Breast epithelium (tissue), 4 donors: ENCODE results near the gene HIPK2. TPM values are rescaled to one million over a fixed set of nuclear protein-coding genes. Genes with fewer than 3 reads are reported as not detected.
A peak's percentile ranks its signal among the peaks of the same experiment; 100 is the strongest.

Experiments
- DNase-seq, 2 donors: peaks; one replicate each; pipeline ENCODE4 v3.0.0-alpha.2; 2019; ENCODE audit warnings: low spot score in 2 of 2
- H3K27ac ChIP-seq, 2 donors: fragments of 200-600 bp; sonication (generic) in 1 of 2; one replicate each; pipeline ENCODE4 v1.5.1; 2016 to 2019; ENCODE audit warnings: mild to moderate bottlenecking in 1 of 2
- H3K27me3 ChIP-seq, 2 donors: fragments of 200-600 bp; sonication (generic) in 1 of 2; one replicate each; pipeline versions ENCODE4 v1.5.1 to v1.6.0; 2017 to 2019; ENCODE audit warnings: control low read depth in 1 of 2, mild to moderate bottlenecking in 1 of 2
- H3K36me3 ChIP-seq: fragments of 200-600 bp; one replicate; pipeline ENCODE4 v1.5.1; 2019
- H3K4me1 ChIP-seq, 2 donors: fragments of 200-600 bp; sonication (generic); one replicate each; pipeline ENCODE4 v1.5.1; 2016 to 2019; ENCODE audit warnings: control low read depth in 1 of 2
- H3K4me3 ChIP-seq, 3 donors: fragments of 200-600 bp; sonication (generic); 1 replicate in 2 of 3; 2 replicates in 1 of 3; pipeline ENCODE4 v1.5.1; 2016 to 2019; ENCODE audit warnings: mild to moderate bottlenecking in 3 of 3, moderate library complexity in 2 of 3
- H3K9me3 ChIP-seq, 2 donors: fragments of 200-600 bp; sonication (generic) in 1 of 2; one replicate each; pipeline ENCODE4 v1.5.1; 2016 to 2019; ENCODE audit warnings: control low read depth in 1 of 2
- POLR2A ChIP-seq: fragments of 450-650 bp; IDR thresholded peaks from one replicate; pipeline ENCODE4 v1.6.1; 2016; ENCODE audit warnings: antibody characterized with exemption, mild to moderate bottlenecking, moderate library complexity
- POLR2AphosphoS5 ChIP-seq, 3 donors: sonication (generic); formaldehyde crosslinking; IDR thresholded peaks; one replicate each; pipeline ENCODE4 v1.6.1; 2017; ENCODE audit warnings: antibody characterized with exemption in 3 of 3
- intact Hi-C: fragments of 100-400 bp; cut with DNase I; formaldehyde crosslinking; loops from one replicate; pipeline ENCODE4 v1.15.1; 2023; ENCODE audit warnings: low total_unique reads
- total RNA-seq, 3 donors: library from RNA; depleted of rRNA; stranded (reverse); fragments of >200 nt; gene quantifications; one replicate each; pipeline ENCODE4 v1.1.0, GENCODE V29; 2016
- TF ChIP-seq, protein P1 (sequence below), 3 donors: fragments of 450-650 bp; IDR thresholded peaks; one replicate each; pipeline ENCODE4 v1.5.1; 2016 to 2017; ENCODE audit warnings: antibody characterized with exemption in 3 of 3, mild to moderate bottlenecking in 3 of 3, moderate library complexity in 3 of 3

HIPK2 gene
- total RNA-seq, 3 donors from 2014 or later: 26.4 to 31.8 (median 31.1) TPM

DNA sequence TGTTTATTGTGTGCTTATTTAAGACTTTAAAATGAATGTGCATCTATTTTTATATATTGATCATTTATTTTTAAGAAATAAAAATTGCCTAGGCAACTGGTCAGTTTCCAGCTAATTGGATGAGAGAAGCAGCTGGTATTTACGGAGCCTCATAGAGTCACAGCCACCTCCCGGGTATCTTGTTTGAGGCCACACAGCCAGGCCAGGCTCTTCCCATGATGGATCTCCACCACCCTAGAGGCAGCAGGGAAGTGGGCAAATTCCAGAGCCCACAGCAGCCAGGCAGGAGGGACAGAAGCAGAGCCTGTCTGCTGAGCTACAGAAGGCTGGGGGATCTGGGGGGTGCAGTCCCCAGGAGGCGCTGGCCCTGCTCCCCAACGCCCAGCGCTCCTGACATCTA is 192.8 kb downstream of the HIPK2 start:
- Histone ChIP-seq H3K36me3 (no peaks in the 10 kb centered on the region), H3K9me3 (no peaks in the 10 kb centered on the region), H3K27me3 (no peaks in the 10 kb centered on the region), H3K27ac (no peak overlapping the region), H3K4me1 (no peaks in the 10 kb centered on the region), H3K4me3 (no peak overlapping the region)
- no peak for TF ChIP-seq POLR2A
- intact Hi-C loops: no loop called here
- no peak for DNase-seq

DNA sequence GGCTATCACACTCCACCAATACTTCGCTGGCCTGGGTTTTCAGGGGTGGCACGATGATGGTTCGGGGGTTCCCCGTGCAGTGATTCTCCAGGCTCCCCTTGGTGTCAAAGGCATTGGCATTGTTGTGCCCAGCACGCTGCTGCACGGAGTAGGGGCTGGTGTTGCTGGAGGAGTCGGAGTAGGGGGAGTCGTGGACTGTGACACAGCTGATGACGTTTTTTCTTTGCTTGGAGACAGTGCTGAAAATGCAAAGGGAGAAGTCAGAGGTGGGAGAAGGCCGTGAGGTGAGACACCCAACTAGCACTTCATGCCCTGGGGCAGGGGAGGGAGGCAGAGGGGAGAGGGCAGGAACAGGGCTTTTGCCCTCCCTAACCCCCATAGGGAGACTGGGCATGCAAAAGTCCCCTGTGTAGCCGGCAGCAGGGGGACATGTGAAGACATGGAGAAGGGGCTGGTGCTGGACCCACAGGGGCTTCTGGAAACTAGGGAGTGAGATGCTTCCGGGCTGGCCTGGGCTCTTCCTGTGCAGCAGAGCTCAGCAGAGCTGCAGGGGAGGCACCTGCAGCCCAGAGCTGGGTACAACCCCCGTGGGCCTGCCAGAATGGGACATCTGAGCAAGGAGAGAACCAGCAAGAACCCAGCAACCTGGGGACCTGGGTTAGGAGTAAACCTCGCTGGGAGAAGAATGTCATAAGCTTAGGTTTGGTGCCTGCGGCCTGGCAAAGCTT is 193.8 kb downstream of the HIPK2 start:
- TF ChIP-seq POLR2A: no peak
- TF ChIP-seq POLR2AphosphoS5 (IDR thresholded peaks at IDR 0.05): no peak
- TF ChIP-seq, protein P1, sequence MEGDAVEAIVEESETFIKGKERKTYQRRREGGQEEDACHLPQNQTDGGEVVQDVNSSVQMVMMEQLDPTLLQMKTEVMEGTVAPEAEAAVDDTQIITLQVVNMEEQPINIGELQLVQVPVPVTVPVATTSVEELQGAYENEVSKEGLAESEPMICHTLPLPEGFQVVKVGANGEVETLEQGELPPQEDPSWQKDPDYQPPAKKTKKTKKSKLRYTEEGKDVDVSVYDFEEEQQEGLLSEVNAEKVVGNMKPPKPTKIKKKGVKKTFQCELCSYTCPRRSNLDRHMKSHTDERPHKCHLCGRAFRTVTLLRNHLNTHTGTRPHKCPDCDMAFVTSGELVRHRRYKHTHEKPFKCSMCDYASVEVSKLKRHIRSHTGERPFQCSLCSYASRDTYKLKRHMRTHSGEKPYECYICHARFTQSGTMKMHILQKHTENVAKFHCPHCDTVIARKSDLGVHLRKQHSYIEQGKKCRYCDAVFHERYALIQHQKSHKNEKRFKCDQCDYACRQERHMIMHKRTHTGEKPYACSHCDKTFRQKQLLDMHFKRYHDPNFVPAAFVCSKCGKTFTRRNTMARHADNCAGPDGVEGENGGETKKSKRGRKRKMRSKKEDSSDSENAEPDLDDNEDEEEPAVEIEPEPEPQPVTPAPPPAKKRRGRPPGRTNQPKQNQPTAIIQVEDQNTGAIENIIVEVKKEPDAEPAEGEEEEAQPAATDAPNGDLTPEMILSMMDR (IDR thresholded peaks at IDR 0.05): no peak
- no peaks in the 10 kb centered on the region for H3K27me3 ChIP-seq
- intact Hi-C loops: no loop called here
- H3K4me3 ChIP-seq: no peak overlapping the region
- H3K27ac ChIP-seq: no peak overlapping the region
- no peaks in the 10 kb centered on the region for H3K9me3 ChIP-seq
- no peak for DNase-seq
- H3K36me3 ChIP-seq: no peaks in the 10 kb centered on the region
- no peaks in the 10 kb centered on the region for H3K4me1 ChIP-seq

DNA sequence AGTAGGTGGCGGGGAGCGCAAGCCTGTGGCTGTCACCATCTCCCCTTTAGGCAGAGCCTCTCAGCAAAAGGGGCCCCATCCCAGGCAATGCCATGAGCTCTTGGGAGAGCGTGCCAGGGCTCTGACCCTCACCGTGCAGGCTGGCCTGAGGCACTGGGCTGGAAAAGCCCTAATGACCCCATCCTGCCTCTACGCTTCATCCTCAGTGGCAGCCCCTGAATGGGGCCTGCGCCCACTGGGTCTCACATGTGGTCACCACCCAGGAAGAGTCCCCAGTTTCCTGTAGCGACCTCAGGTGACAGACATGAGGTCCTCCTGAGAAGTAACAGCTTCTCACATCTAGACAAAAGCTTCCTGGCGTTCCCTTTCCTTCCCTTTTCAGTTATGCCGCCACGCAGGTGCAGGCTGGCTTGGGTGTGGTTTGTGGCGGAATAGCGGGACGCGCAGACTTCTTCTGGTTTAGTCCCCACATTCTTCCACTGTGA is 195.1 kb downstream of the HIPK2 start:
- H3K27me3 ChIP-seq: no peaks in the 10 kb centered on the region
- no peaks in the 10 kb centered on the region for H3K4me1 ChIP-seq
- H3K36me3 ChIP-seq: no peaks in the 10 kb centered on the region
- no peak overlapping the region for H3K4me3 ChIP-seq
- intact Hi-C loops: no loop called here
- H3K9me3 ChIP-seq: no peaks in the 10 kb centered on the region
- peak in 1 of 2 donors; percentile 38 for DNase-seq
- TF ChIP-seq POLR2A: no peak
- TF ChIP-seq, protein P1 (IDR thresholded peaks at IDR 0.05): no peak
- no peak for TF ChIP-seq POLR2AphosphoS5 (IDR thresholded peaks at IDR 0.05)
- H3K27ac ChIP-seq: no peak overlapping the region

DNA sequence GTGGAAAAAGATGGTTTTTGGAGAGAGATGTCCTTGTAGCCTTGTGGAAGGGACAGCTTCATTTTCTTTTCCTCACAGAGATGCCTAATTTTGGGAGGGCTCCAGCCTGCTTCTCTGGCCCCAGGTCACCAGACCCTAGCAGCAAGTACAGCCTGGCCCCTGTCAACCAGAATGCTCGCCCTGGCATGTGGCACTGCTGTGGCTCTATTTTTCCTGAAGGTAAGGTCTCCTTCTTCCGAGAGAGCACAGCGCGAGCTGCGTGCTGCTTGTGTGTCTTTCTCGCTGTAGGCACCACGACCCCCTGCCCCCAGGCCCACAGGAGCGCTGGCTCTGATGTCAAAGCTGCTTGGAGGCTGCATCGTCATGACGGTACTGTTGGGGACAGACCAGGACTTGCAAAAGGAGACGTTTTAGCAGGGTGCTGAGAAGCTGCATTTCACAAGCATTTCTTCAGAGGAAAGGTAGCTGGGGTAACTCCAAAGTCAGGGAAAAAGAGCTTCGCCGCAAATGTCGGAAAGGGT is 195.6 kb downstream of the HIPK2 start:
- no peaks in the 10 kb centered on the region for H3K9me3 ChIP-seq
- TF ChIP-seq POLR2AphosphoS5 (IDR thresholded peaks at IDR 0.05) (no peak), POLR2A (no peak)
- TF ChIP-seq, protein P1 (IDR thresholded peaks at IDR 0.05): no peak
- H3K36me3 ChIP-seq: no peaks in the 10 kb centered on the region
- intact Hi-C loops: no loop called here
- no peak overlapping the region for H3K4me3 ChIP-seq
- no peaks in the 10 kb centered on the region for H3K27me3 ChIP-seq
- DNase-seq: peak in 1 of 2 donors; percentile 35
- H3K4me1 ChIP-seq: no peaks in the 10 kb centered on the region
- H3K27ac ChIP-seq: no peak overlapping the region

DNA sequence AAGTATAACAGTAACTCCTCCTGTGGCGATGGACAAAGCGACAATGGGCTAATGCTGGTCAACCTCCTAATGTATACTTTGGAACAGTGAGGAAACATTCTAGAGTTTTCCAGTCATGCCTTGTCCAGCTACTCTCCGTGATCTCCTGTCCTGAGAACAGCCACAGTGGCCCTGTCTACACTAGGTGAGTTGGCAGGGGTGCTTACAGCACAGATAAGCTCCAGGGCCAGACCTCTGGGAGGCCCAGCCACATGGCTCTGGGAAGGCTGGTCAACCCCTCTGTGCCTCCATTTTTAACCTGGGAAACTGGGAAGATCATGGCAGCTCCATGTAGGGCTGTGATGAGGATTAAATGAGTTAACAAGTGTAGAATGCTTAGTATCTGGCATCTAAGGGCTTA is 197.4 kb downstream of the HIPK2 start:
- Histone ChIP-seq H3K27me3 (no peaks in the 10 kb centered on the region), H3K36me3 (no peaks in the 10 kb centered on the region), H3K4me3 (no peak overlapping the region), H3K9me3 (no peaks in the 10 kb centered on the region), H3K27ac (no peak overlapping the region), H3K4me1 (no peaks in the 10 kb centered on the region)
- no peak for TF ChIP-seq POLR2AphosphoS5 (IDR thresholded peaks at IDR 0.05)
- TF ChIP-seq, protein P1 (IDR thresholded peaks at IDR 0.05): no peak
- no peak for TF ChIP-seq POLR2A
- DNase-seq: no peak
- intact Hi-C loops: no loop called here
